NCI-H82 treated with DMSO at 0.1 percent for 48 hours (cell line): Measurements from ENCODE around the gene ZFHX3.

Experiments
- DNase-seq: peaks from one replicate; lab custom pipeline; 2025; ENCODE audit not compliant: unreplicated experiment; lab: John Stamatoyannopoulos, UW

Gene ZFHX3

GRCh38 chr16:72783716-72784318 lies 264.1 kb downstream of the ZFHX3 start:
- no peak for DNase-seq

- no peak for DNase-seq
These were observed 278.1 kb downstream of the ZFHX3 start for GRCh38 chr16:72769876-72770275.

- no peak for DNase-seq
These were observed 279.3 kb downstream of the ZFHX3 start for GRCh38 chr16:72768591-72768990.

- no peak for DNase-seq
These were observed 281.4 kb downstream of the ZFHX3 start for GRCh38 chr16:72766506-72766905.

- no peak for DNase-seq
These were observed 283.8 kb downstream of the ZFHX3 start for GRCh38 chr16:72764015-72764654.

- no peak for DNase-seq
These were observed 287.3 kb downstream of the ZFHX3 start for GRCh38 chr16:72760581-72760980.

GRCh38 chr16:72753881-72754280 lies 294.0 kb downstream of the ZFHX3 start:
- DNase-seq = no peak

- DNase-seq = no peak
These were observed 295.8 kb downstream of the ZFHX3 start for GRCh38 chr16:72752004-72752695.

GRCh38 chr16:72751076-72751475 lies 296.9 kb downstream of the ZFHX3 start:
- no peak for DNase-seq

- DNase-seq = no peak
These were observed 298.8 kb downstream of the ZFHX3 start for GRCh38 chr16:72749091-72749490.

GRCh38 chr16:72744076-72744793 lies 303.7 kb downstream of the ZFHX3 start:
- DNase-seq = no peak

- no peak for DNase-seq
These were observed 304.7 kb downstream of the ZFHX3 start for GRCh38 chr16:72743011-72743761.

- no peak for DNase-seq
These were observed 307.6 kb downstream of the ZFHX3 start for GRCh38 chr16:72740347-72740746.

GRCh38 chr16:72739577-72739976 lies 308.4 kb downstream of the ZFHX3 start:
- DNase-seq = no peak

- no peak for DNase-seq
These were observed 311.9 kb downstream of the ZFHX3 start for GRCh38 chr16:72736074-72736473.
